DMS53 (cell line): Measurements from ENCODE around the gene ICAM5.
A peak's percentile ranks its signal among the peaks of the same experiment; 100 is the strongest.
"Not testable (repeated sequence)": the region's sequence is repeated elsewhere in the genome, so short reads cannot be mapped to it uniquely, and the experiment has no call there.

Experiments used
- DNase-seq: peaks from one replicate; lab custom pipeline; 2025; lab: John Stamatoyannopoulos, UW

ICAM5 gene

GRCh38 chr19:10289836-10290356 lies at the start of gene ICAM5:
ICAM5 (plus strand) TSS chr19:10289952; CDS start chr19:10290044, 92 bp downstream.
- DNase-seq = peak; percentile 72

GRCh38 chr19:10241826-10242449 lies 47.8 kb upstream of the ICAM5 start:
- DNase-seq = not testable (repeated sequence)

- DNase-seq = no peak
Observed at GRCh38 chr19:10243606-10244005, 46.1 kb upstream of the ICAM5 start.

GRCh38 chr19:10245189-10245939 lies 44.4 kb upstream of the ICAM5 start:
- no peak for DNase-seq

GRCh38 chr19:10246511-10246910 lies 43.2 kb upstream of the ICAM5 start:
- DNase-seq = no peak

GRCh38 chr19:10251792-10252694 lies 37.7 kb upstream of the ICAM5 start, which contains the start of gene MRPL4:
MRPL4 (plus strand) TSS chr19:10252214; CDS start chr19:10252254, 40 bp downstream.
- peak; percentile 98 for DNase-seq

GRCh38 chr19:10252707-10253106 lies 37.0 kb upstream of the ICAM5 start:
- DNase-seq = no peak

GRCh38 chr19:10254244-10254643 lies 35.5 kb upstream of the ICAM5 start:
- no peak for DNase-seq

GRCh38 chr19:10255358-10255757 lies 34.4 kb upstream of the ICAM5 start:
- no peak for DNase-seq

- no peak for DNase-seq
Observed at GRCh38 chr19:10256551-10256950, 33.2 kb upstream of the ICAM5 start.

GRCh38 chr19:10256970-10257615 lies 32.7 kb upstream of the ICAM5 start:
- DNase-seq = no peak

GRCh38 chr19:10258080-10258710 lies 31.6 kb upstream of the ICAM5 start:
- no peak for DNase-seq

- peak; percentile 95 for DNase-seq
Observed at GRCh38 chr19:10259162-10259905, 30.4 kb upstream of the ICAM5 start.

- peak; percentile 78 for DNase-seq
Observed at GRCh38 chr19:10260141-10260584, 29.6 kb upstream of the ICAM5 start.

- no peak for DNase-seq
Observed at GRCh38 chr19:10262771-10263170, 27.0 kb upstream of the ICAM5 start.

GRCh38 chr19:10266706-10267105 lies 23.0 kb upstream of the ICAM5 start:
- no peak for DNase-seq

- no peak for DNase-seq
Observed at GRCh38 chr19:10268071-10268470, 21.7 kb upstream of the ICAM5 start.

GRCh38 chr19:10269333-10270179 lies 20.2 kb upstream of the ICAM5 start:
- DNase-seq = peak; percentile 77

GRCh38 chr19:10270180-10270615 lies 19.6 kb upstream of the ICAM5 start:
- peak; percentile 53 for DNase-seq
